HFFc6 (cell line): ENCODE results near the gene TTLL3. TPM values are rescaled to one million over a fixed set of nuclear protein-coding genes. Genes with fewer than 3 reads are reported as not detected.

Source experiments
- total RNA-seq, 6 experiments: library from RNA; stranded (reverse); fragmentation: NEBNext Ultra II Directional; extraction: Animal tissue kit (Norgen Biotek cat#: 25700); gene quantifications; 2 replicates in 1 of 6; 3 replicates in 5 of 6; pipeline ENCODE4 v1.2.3, GENCODE V29; 2021

TTLL3 gene
- total RNA-seq, 6 experiments from 2014 or later = 14.1 to 20.5 (median 16.0) TPM

Other genes with a start within 250 kb of the TTLL3 start
- gene MTMR14, start 160.8 kb upstream of the TTLL3 start, total RNA-seq = 10 to 100 TPM; 23.5 to 31.0 (median 28.2) TPM
- not detected for gene CPNE9, start 106.4 kb upstream of the TTLL3 start, total RNA-seq
- 10 to 100 TPM; 14.4 to 18.4 (median 17.1) TPM for gene BRPF1, start 78.5 kb upstream of the TTLL3 start, total RNA-seq
- gene OGG1, start 60.3 kb upstream of the TTLL3 start, total RNA-seq = 10 to 100 TPM; 17.7 to 26.2 (median 23.7) TPM
- 10 to 100 TPM; 22.1 to 33.0 (median 28.8) TPM for gene CAMK1, start 40.3 kb upstream of the TTLL3 start, total RNA-seq
- 10 to 100 TPM; 69.2 to 84.9 (median 77.0) TPM for gene TADA3, start 17.8 kb upstream of the TTLL3 start, total RNA-seq
- 100 to 1,000 TPM; 252 to 303 (median 266) TPM for gene ARPC4, start 17.2 kb upstream of the TTLL3 start, total RNA-seq
- gene RPUSD3, start 33.7 kb downstream of the TTLL3 start, total RNA-seq = 10 to 100 TPM; 35.4 to 42.3 (median 38.2) TPM
- gene CIDEC, start 70.0 kb downstream of the TTLL3 start, total RNA-seq = not detected
- 10 to 100 TPM; 23.9 to 28.7 (median 26.5) TPM for gene JAGN1, start 80.3 kb downstream of the TTLL3 start, total RNA-seq
- under 1 TPM; 0.51 to 0.80 (median 0.65) TPM for gene IL17RE, start 92.6 kb downstream of the TTLL3 start, total RNA-seq
- gene IL17RC, start 106.8 kb downstream of the TTLL3 start, total RNA-seq = 10 to 100 TPM; 26.3 to 33.6 (median 29.6) TPM
- gene CRELD1, start 123.6 kb downstream of the TTLL3 start, total RNA-seq = 10 to 100 TPM; 11.3 to 22.6 (median 12.4) TPM
- 1 to 10 TPM; 4.3 to 9.2 (median 7.7) TPM for gene PRRT3, start 142.1 kb downstream of the TTLL3 start, total RNA-seq
- gene EMC3, start 176.6 kb downstream of the TTLL3 start, total RNA-seq = 100 to 1,000 TPM in 2 of 6 experiments, 10 to 100 TPM in 4; 82.3 to 119 (median 96.5) TPM
- 10 to 100 TPM in 5 of 6 experiments, 1 to 10 TPM in 1; 9.7 to 21.7 (median 17.5) TPM for gene FANCD2, start 216.2 kb downstream of the TTLL3 start, total RNA-seq